IMR-90 (cell line): Measurements from ENCODE around the gene SPTBN5. TPM values are rescaled to one million over a fixed set of nuclear protein-coding genes. Genes with fewer than 3 reads are reported as not detected.

Source experiments
- ATAC-seq: fragments of 200-7000 bp; cut with Tn5 transposase; 2 replicates; pipeline ENCODE4 v1.9.1; 2020; ENCODE audit warnings: low read depth, mild to moderate bottlenecking, moderate library complexity
- BruUV-seq: library from RNA; stranded (reverse); fragments of 400-500 nt; replicated peaks from 2 replicates; lab custom pipeline; 2021; lab: Mats Ljungman, UMichigan
- CTCF ChIA-PET: fragments of 300-600 bp; formaldehyde crosslinking; extraction: SDS; loops from one replicate; lab custom pipeline; 2021; ENCODE audit warnings: antibody characterized with exemption; lab: Yijun Ruan, JAX
- POLR2A ChIA-PET: fragments of 300-600 bp; sonication (Branson Sonifier 250); formaldehyde crosslinking; loops from one replicate; lab custom pipeline; 2022; ENCODE audit warnings: antibody characterized with exemption; ENCODE audit not compliant: unreplicated experiment; lab: Charles Lee
- DNase-seq: peaks from one replicate; pipeline ENCODE4 v3.0.0; 2013
- H2AFZ ChIP-seq: replicated peaks from 2 replicates; pipeline ENCODE3; 2013; ENCODE audit warnings: low read length, mild to moderate bottlenecking; ENCODE audit not compliant: poor library complexity
- H2AK5ac ChIP-seq: 2 replicates; pipeline ENCODE4 v1.6.1; 2013; ENCODE audit warnings: low read depth, low read length, inconsistent platforms
- H2AK9ac ChIP-seq: replicated peaks from 2 replicates; pipeline ENCODE3; 2013; ENCODE audit warnings: mild to moderate bottlenecking, low read depth, low read length, moderate library complexity; ENCODE audit not compliant: poor library complexity
- H2BK120ac ChIP-seq: 2 replicates; pipeline ENCODE4 v1.6.1; 2013; ENCODE audit warnings: low read depth, low read length, inconsistent platforms
- H2BK15ac ChIP-seq: 3 replicates; pipeline ENCODE4 v1.6.1; 2013; ENCODE audit warnings: low read depth, low read length, inconsistent platforms
- H2BK20ac ChIP-seq: 2 replicates; pipeline ENCODE4 v1.6.1; 2013; ENCODE audit warnings: low read depth, mild to moderate bottlenecking, inconsistent platforms, low read length, moderate library complexity
- H2BK5ac ChIP-seq: 2 replicates; pipeline ENCODE4 v1.6.1; 2013; ENCODE audit warnings: mild to moderate bottlenecking, low read depth, low read length, inconsistent platforms; ENCODE audit not compliant: poor library complexity, severe bottlenecking
- H3K14ac ChIP-seq: replicated peaks from 2 replicates; pipeline ENCODE4 v1.6.1; 2013; ENCODE audit warnings: low read depth, low read length, inconsistent platforms
- H3K18ac ChIP-seq: 2 replicates; pipeline ENCODE4 v1.6.1; 2013; ENCODE audit warnings: low read depth, low read length, control low read depth
- H3K23ac ChIP-seq: 2 replicates; pipeline ENCODE4 v1.6.1; 2013; ENCODE audit warnings: low read depth, low read length, inconsistent platforms
- H3K27ac ChIP-seq: 2 replicates; pipeline ENCODE4 v1.5.1; 2013; ENCODE audit warnings: mild to moderate bottlenecking, control low read depth, low read length; ENCODE audit not compliant: insufficient read depth
- H3K27me3 ChIP-seq: 2 replicates; pipeline ENCODE4 v1.6.1; 2013; ENCODE audit warnings: low read length; ENCODE audit not compliant: control insufficient read depth, insufficient read depth
- H3K36me3 ChIP-seq: 2 replicates; pipeline ENCODE4 v1.6.1; 2013; ENCODE audit warnings: low read length, mixed read lengths; ENCODE audit not compliant: control insufficient read depth, insufficient read depth
- H3K4ac ChIP-seq: 2 replicates; pipeline ENCODE4 v1.6.1; 2013; ENCODE audit warnings: low read depth, low read length, inconsistent platforms
- H3K4me1 ChIP-seq: 2 replicates; pipeline ENCODE4 v1.6.1; 2013; ENCODE audit warnings: low read length, mixed read lengths; ENCODE audit not compliant: control insufficient read depth, insufficient read depth
- H3K4me2 ChIP-seq: 2 replicates; pipeline ENCODE4 v1.6.1; 2013; ENCODE audit warnings: low read depth, mild to moderate bottlenecking, control low read depth, low read length, moderate library complexity
- H3K4me3 ChIP-seq: 2 replicates; pipeline ENCODE4 v1.5.1; 2013; ENCODE audit warnings: low read depth, mild to moderate bottlenecking, control low read depth, low read length, moderate library complexity; ENCODE audit not compliant: insufficient read depth
- H3K56ac ChIP-seq: 2 replicates; pipeline ENCODE4 v1.6.1; 2013; ENCODE audit warnings: low read length, inconsistent platforms; ENCODE audit not compliant: insufficient read depth; ENCODE audit errors: extremely low read depth
- H3K79me1 ChIP-seq, 2 experiments: 2 replicates each; pipeline ENCODE4 v1.6.1; 2013; ENCODE audit warnings: low read length in 2 of 2, inconsistent platforms in 1 of 2, low read depth in 1 of 2
- H3K9ac ChIP-seq: 2 replicates; pipeline ENCODE4 v1.6.1; 2013; ENCODE audit warnings: low read depth, low read length, control low read depth
- H3K9me1 ChIP-seq: 2 replicates; pipeline ENCODE4 v1.6.1; 2013; ENCODE audit warnings: low read length, inconsistent platforms; ENCODE audit not compliant: insufficient read depth
- H3K9me3 ChIP-seq: 2 replicates; pipeline ENCODE4 v1.6.1; 2013; ENCODE audit warnings: low read length; ENCODE audit not compliant: control insufficient read depth, insufficient read depth
- H4K20me1 ChIP-seq: 2 replicates; pipeline ENCODE4 v1.6.1; 2013; ENCODE audit warnings: low read length, inconsistent platforms; ENCODE audit not compliant: insufficient read depth
- H4K5ac ChIP-seq: 2 replicates; pipeline ENCODE4 v1.6.1; 2013; ENCODE audit warnings: mild to moderate bottlenecking, low read depth, low read length, control low read depth
- H4K8ac ChIP-seq, 2 experiments: 2 replicates each; pipeline ENCODE4 v1.6.1; 2013; ENCODE audit warnings: low read depth in 2 of 2, low read length in 2 of 2, control low read depth in 1 of 2, inconsistent platforms in 1 of 2
- H4K91ac ChIP-seq: 2 replicates; pipeline ENCODE4 v1.6.1; 2013; ENCODE audit warnings: low read depth, low read length, inconsistent platforms; ENCODE audit not compliant: insufficient read depth
- BHLHE40 ChIP-seq: fragments of 150-350 bp; IDR thresholded peaks from 2 replicates; pipeline ENCODE4 v1.6.1; 2016; ENCODE audit warnings: mild to moderate bottlenecking, low read depth, low read length
- CEBPB ChIP-seq: IDR thresholded peaks from 2 replicates; pipeline ENCODE4 v1.6.1; 2012; ENCODE audit warnings: low read depth, low read length, improper control_type of control experiment
- CHD1 ChIP-seq: IDR thresholded peaks from 2 replicates; pipeline ENCODE4 v1.6.1; 2012; ENCODE audit warnings: low read depth, low read length, improper control_type of control experiment
- CTCF ChIP-seq: conservative IDR thresholded peaks from 2 replicates; pipeline ENCODE4 v1.5.1; 2012; ENCODE audit warnings: mild to moderate bottlenecking, low read depth, low read length, improper control_type of control experiment
- FOS ChIP-seq: fragments of 150-350 bp; IDR thresholded peaks from 2 replicates; pipeline ENCODE4 v1.6.1; 2016; ENCODE audit warnings: low read depth, low read length
- MXI1 ChIP-seq: IDR thresholded peaks from 2 replicates; pipeline ENCODE4 v1.6.1; 2012; ENCODE audit warnings: low read depth, mild to moderate bottlenecking, low read length, moderate library complexity, borderline replicate concordance
- NFE2L2 ChIP-seq: fragments of 150-350 bp; IDR thresholded peaks from 2 replicates; pipeline ENCODE4 v1.6.1; 2016; ENCODE audit warnings: low read depth, mild to moderate bottlenecking, low read length
- POLR2A ChIP-seq: IDR thresholded peaks from 2 replicates; pipeline ENCODE4 v1.6.1; 2012; ENCODE audit warnings: mild to moderate bottlenecking, low read depth, low read length
- RAD21 ChIP-seq: IDR thresholded peaks from 2 replicates; pipeline ENCODE4 v1.6.1; 2012; ENCODE audit warnings: low read length, improper control_type of control experiment
- RFX5 ChIP-seq: IDR thresholded peaks from 2 replicates; pipeline ENCODE4 v1.8.0; 2012; ENCODE audit warnings: low read depth, mild to moderate bottlenecking, low read length, moderate library complexity
- SMC3 ChIP-seq: fragments of 150-350 bp; IDR thresholded peaks from 2 replicates; pipeline ENCODE4 v1.6.1; 2016; ENCODE audit warnings: low read depth, mild to moderate bottlenecking, antibody characterized with exemption, low read length, moderate library complexity
- WGBS, 2 experiments: methylation state at CpG; one replicate each; pipeline versions ENCODE4 v1.1.5 to v1.1.7; 2013; ENCODE audit warnings: missing lambda C conversion rate in 2 of 2; ENCODE audit not compliant: insufficient read length in 1 of 2; ENCODE audit errors: extremely low coverage in 2 of 2; 5-methylcytosine and 5-hydroxymethylcytosine counted together
- dilution Hi-C: fragments of 300-500 bp; cut with HindIII; formaldehyde crosslinking; loops from one replicate; pipeline ENCODE4 v1.14.3; 2018; ENCODE audit warnings: low sequenced_read_pairs; ENCODE audit not compliant: unreplicated experiment
- in situ Hi-C: fragments of 300-500 bp; cut with MboI; formaldehyde crosslinking; loops from 3 replicates; pipeline ENCODE4 v1.14.3; 2019; ENCODE audit warnings: low sequenced_read_pairs, inconsistent platforms, mixed read lengths
- intact Hi-C: fragments of 100-400 bp; cut with micrococcal nuclease; formaldehyde crosslinking; loops from 2 replicates; pipeline ENCODE4 v1.10.0; 2022
- polyA plus RNA-seq, 3 experiments: library from polyadenylated mRNA; depleted of rRNA; stranded (reverse); fragments of >200 nt; gene quantifications; 2 replicates each; pipeline ENCODE4 v1.2.3, GENCODE V29; 2012; ENCODE audit warnings: low replicate concordance in 1 of 3
- total RNA-seq: library from RNA; depleted of rRNA; stranded (reverse); fragments of >200 nt; gene quantifications from 2 replicates; pipeline ENCODE4 v1.2.3, GENCODE V29; 2012

The SPTBN5 gene
- total and polyA plus RNA-seq, 2 of the 4 experiments (the other 2 are of a cell fraction) = under 0.01 to 0.38 TPM

- H4K91ac ChIP-seq = no peak overlapping the region
- H3K27me3 ChIP-seq = peaks cover 30% of the 10 kb centered on the region
- BruUV-seq = no TSS peak
- no peak overlapping the region for H2BK15ac ChIP-seq
- no peaks in the 10 kb centered on the region for H3K9me3 ChIP-seq
- H2BK20ac ChIP-seq = no peak overlapping the region
- no peak overlapping the region for H2AFZ ChIP-seq
- H4K5ac ChIP-seq = no peak overlapping the region
- H3K14ac ChIP-seq = no peak overlapping the region
- POLR2A ChIA-PET = no interaction called here
- H2AK5ac ChIP-seq = no peak overlapping the region
- intact Hi-C loops = no loop called here
- in situ Hi-C loops = no loop called here
- ATAC-seq = no peak
- no peak overlapping the region for H3K56ac ChIP-seq
- peaks cover 2% of the 10 kb centered on the region; the same call in 1 of the 2 replicates for H3K9me1 ChIP-seq
- no peak overlapping the region for H3K23ac ChIP-seq
- WGBS, 2 experiments = no CpG with 5 or more reads among the region's 2 CpGs
- no peak overlapping the region for H2BK5ac ChIP-seq
- peaks cover 9% of the 10 kb centered on the region; the same call in 1 of the 2 replicates for H4K20me1 ChIP-seq
- no peak overlapping the region for H4K8ac ChIP-seq
- no peak overlapping the region for H2AK9ac ChIP-seq
- no peak overlapping the region for H2BK120ac ChIP-seq
- dilution Hi-C loops = no loop called here
- H3K4ac ChIP-seq = no peak overlapping the region
- no peak overlapping the region for H3K4me2 ChIP-seq
- H3K9ac ChIP-seq = no peak overlapping the region
- TF ChIP-seq SMC3 (no peak), NFE2L2 (no peak), CTCF (no peak), POLR2A (no peak), FOS (no peak), BHLHE40 (no peak), CHD1 (no peak), RAD21 (no peak), RFX5 (no peak), MXI1 (no peak), CEBPB (no peak)
- H3K18ac ChIP-seq = no peak overlapping the region
- CTCF ChIA-PET = interaction anchor here (1.6 kb wide), 1 partner anchor 11 kb away, joined by 4 read pairs; no protein-coding TSS in a partner anchor
- H3K4me1 ChIP-seq = 0 out of 2 replicates have a peak, but pooled peaks cover 2% of the 10 kb centered on the region
- H3K36me3 ChIP-seq = no peaks in the 10 kb centered on the region
- no peaks in the 10 kb centered on the region for H3K79me1 ChIP-seq
- no peak overlapping the region for H3K27ac ChIP-seq
- no peak for DNase-seq
- H3K4me3 ChIP-seq = no peak overlapping the region
These were observed 10.4 kb downstream of the SPTBN5 start for GRCh38 chr15:41883484-41883825.
